ENCODE results near the gene HRH1.
A peak's percentile ranks its signal among the peaks of the same experiment; 100 is the strongest.
"Not testable (repeated sequence)": the region's sequence is repeated elsewhere in the genome, so short reads cannot be mapped to it uniquely, and the experiment has no call there.

The HRH1 gene

GRCh38 chr3:11245827-11246662, 91.8 kb downstream of the HRH1 start:
- no peak for DNase-seq

- DNase-seq, result no peak
Observed at GRCh38 chr3:11246663-11246970, 92.3 kb downstream of the HRH1 start.

GRCh38 chr3:11247362-11247761, 93.1 kb downstream of the HRH1 start:
- no peak for DNase-seq

DNA sequence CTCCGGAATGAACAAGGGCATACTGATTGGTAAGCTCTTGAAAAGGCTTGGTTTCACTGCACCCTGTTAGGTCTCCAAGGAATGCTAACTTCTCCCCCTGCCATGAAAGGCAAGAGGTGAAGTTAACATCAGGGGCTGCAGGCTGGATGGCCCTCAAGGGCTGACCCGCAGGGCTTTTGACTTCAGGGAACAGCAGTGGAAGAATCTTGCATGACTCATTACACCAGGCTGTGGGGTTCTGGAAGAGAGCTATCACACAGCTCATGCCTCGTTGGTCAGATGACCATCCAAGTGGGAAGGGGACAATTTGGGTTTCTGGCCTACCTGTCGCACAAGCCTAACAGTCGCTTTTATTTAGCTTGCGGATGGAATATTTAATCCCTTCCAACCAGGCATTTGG, 94.3 kb downstream of the HRH1 start:
- no peak for DNase-seq

DNA sequence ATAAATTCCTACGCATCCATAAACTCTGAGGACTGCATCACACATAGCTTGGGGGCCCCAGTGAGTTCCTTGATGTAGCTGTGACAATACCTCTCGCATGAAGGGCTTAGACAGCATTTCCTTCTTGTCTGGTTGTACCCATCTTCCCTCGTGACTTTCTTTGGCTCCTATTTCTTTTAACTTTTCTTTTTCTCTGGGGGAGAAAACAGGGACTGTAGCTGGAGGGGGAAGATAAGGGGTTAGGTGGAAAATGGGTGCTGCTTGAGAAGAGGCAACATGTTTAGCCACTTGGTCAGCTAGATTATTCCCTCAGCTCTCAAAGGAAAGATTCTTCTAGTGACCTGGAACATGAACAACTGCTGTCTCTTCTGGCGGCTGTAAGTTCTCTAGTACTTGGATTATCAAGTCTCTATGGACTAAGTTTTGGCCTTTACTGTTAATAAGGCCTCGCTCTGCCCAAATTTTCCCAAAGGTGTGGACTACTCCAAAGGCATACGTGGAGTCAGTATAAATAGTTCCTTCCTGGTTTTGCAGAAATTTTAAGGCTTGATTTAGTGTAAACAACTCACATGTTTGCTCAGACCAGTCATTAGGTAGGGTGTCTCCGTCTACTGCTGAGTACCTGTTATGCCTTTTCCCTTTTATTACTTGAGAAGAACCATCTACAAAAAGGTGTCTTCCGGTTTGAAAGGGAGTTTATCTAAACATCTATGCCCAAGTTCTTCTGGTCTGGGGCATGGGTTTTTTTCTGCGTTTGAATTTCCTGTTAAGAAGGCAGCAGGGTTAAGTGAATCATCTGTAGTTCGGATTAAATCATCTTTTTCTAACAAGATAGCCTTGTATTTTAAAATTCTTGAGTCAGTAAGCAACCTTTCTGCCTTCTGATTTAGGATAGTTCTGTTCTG, 96.9 kb downstream of the HRH1 start:
- DNase-seq, result no peak

DNA sequence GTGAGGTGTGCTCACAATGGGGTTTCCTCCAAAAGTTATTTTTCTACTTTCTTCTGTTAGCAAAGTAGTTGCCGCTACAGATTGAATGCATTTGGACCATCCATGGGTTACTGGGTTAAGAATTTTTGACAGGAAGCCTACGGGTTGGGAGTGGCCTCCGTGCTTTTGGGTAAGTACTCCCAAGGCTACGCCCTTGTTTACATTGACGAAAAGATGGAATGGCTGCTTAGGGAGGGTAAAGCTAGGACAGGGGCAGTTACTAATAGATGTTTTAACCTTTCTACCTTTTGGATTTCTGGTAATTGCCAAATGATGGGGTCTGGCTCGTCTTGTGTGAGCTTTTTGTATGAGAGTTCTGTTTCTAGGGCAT, 97.5 kb downstream of the HRH1 start:
- no peak for DNase-seq

DNA sequence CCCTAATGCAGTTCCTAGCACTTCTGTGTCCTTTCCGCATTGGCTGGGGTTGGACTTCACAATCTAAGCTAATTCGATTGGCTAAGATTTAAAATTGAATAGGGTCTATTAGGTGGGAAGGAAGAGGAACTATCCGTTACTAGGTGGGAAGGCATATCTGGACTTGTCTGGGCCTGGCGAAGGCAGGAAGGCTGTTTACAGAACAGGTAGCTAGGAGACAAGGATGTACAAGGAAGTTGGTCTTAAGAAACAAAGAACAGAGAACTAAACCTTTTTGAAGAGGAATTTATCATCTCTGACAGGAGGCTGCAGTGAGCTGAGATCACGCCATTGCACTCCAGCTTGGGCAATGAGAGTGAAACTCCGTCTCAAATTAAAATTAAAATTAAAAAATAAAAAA, 100.6 kb downstream of the HRH1 start:
- DNase-seq, result no peak

DNA sequence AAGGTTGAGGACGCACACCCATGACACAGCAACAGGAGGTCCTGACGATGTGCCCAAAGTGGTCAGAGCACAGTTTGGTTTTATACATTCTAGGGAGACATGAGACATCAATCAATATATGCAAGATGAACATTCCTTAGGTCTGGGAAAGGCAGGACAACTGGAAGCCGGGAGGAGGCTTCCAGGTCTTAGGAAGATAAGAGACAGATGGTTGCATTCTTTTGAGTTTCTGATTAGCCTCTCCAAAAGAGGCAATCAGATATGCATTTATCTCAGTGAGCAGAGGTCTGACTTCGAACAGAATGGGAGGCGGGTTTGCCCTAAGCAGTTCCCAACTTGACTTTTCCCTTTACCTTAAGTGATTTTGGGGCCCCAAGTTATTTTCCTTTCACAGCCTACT, 101.2 kb downstream of the HRH1 start:
- not testable (repeated sequence) for DNase-seq

DNA sequence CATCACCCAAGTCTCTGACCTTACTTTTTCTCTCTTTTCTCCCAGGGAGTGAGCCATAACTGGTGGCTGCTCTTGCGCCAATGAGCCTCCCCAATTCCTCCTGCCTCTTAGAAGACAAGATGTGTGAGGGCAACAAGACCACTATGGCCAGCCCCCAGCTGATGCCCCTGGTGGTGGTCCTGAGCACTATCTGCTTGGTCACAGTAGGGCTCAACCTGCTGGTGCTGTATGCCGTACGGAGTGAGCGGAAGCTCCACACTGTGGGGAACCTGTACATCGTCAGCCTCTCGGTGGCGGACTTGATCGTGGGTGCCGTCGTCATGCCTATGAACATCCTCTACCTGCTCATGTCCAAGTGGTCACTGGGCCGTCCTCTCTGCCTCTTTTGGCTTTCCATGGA, 104.7 kb downstream of the HRH1 start:
- DNase-seq, result no peak

DNA sequence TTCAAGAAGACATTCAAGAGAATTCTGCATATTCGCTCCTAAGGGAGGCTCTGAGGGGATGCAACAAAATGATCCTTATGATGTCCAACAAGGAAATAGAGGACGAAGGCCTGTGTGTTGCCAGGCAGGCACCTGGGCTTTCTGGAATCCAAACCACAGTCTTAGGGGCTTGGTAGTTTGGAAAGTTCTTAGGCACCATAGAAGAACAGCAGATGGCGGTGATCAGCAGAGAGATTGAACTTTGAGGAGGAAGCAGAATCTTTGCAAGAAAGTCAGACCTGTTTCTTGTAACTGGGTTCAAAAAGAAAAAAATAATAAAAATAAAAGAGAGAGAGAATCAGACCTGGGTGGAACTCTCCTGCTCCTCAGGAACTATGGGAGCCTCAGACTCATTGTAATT, 106.2 kb downstream of the HRH1 start:
- DNase-seq, result peak; percentile 35

DNA sequence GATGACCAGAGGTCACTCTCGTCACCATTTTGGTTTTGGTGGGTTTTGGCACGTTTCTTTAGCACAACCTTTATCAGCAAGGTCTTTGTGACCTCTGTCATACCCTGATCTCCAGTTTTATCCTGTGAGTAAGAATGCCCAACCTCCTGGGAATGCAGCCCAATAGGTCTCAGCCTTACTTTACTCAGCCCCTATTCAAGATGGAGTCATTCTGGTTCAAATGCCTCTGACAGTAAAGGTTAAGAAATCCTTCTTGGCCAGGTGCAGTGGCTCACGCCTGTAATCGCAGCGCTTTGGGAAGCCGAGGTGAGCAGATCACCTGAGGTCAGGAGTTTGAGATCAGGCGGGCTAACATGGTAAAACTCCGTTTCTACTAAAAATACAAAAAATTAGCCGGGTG, 114.7 kb downstream of the HRH1 start:
- DNase-seq, result no peak

DNA sequence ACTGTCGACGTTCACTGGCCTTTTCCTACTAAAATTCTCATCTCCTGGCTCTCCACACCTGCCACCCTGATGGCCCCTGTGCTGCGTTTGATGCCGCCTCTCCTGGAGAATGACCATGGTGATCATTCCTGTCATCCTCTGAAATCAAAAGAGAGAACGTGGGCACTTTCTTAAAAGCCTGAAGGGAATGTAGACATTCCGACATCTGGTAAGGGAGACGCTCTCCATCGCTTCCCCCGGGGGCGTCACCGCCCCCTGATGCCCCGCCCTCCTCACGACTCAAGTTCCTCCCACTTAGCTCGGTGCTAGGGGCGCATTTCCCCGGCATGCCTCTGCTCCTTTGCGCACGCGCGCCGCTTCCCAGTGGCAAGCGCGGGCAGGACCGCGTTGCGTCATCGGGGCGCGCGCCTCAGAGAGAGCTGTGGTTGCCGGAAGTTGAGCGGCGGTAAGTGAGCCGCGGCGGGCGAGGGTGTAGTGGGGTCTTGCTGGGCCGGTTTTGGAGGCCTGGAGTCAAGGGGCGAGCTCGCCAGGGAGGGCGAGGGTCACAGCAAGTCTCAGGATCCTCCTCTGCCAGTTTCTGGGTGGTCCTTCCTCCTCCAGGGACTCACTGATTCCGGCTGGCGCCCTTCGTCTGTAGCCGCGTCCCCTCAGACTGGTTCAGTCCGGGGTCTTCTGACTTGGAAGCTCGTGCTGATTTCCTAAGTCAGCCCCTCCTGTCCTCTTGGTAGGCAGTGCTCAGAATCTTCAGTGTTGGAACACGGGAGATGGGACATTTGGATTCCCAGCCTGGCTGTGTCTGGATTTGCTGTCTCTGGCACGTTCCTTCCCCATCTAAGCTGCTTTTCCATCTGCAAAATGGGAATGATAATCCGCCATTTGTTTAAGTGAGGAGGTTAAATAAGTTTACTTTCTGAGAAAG, 118.0 kb downstream of the HRH1 start, which contains the start of gene ATG7:
Gene ATG7, plus strand, starts transcription at position 412 of the 919 bp plus-strand sequence. CDS start 26,299 bp downstream, outside the sequence.
- DNase-seq, result peak; percentile 99

- DNase-seq, result peak; percentile 48
Observed at GRCh38 chr3:11272906-11273574, 118.7 kb downstream of the HRH1 start.

DNA sequence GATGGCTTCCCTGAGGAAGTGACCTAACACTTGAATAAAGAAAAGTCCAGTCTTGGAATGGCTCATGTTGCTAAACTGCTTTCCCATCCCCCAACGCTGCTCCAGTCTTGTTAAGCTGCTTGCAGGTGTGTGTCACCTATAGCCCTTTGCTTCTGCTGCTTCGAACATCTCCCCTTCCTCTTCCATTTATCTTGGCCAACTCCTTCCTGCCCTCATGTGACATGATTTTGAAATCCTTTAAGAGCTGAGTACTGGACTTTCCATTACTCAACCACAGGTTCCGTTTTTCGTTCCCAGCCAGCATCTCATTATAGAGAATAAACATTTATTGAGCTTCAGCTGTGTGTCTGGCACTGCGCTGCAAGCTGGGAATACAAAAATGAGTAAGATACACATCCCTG, 119.6 kb downstream of the HRH1 start:
- DNase-seq, result peak; percentile 64

- no peak for DNase-seq
Observed at GRCh38 chr3:11274566-11275142, 120.4 kb downstream of the HRH1 start.

GRCh38 chr3:11275926-11276325, 121.6 kb downstream of the HRH1 start:
- no peak for DNase-seq

DNA sequence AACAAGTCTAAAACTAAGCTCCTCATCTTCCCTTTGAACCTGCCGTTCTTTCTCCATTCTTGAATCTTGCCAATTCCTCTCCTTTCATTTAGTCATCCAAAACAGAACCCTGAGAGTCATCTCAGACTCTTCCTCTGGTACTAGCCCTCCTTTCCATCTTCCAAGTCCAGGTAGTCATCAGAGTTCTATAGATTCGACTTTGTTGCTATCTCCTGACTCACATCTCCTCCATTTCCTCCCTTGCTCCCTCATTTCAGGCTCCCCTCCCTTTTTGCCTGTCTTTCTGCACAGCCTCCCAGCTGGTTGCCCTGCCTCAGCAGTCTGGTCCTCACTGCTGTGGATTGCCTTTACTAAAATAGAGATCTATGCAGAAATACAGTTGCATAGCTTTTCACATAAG, 122.6 kb downstream of the HRH1 start:
- DNase-seq, result no peak

DNA sequence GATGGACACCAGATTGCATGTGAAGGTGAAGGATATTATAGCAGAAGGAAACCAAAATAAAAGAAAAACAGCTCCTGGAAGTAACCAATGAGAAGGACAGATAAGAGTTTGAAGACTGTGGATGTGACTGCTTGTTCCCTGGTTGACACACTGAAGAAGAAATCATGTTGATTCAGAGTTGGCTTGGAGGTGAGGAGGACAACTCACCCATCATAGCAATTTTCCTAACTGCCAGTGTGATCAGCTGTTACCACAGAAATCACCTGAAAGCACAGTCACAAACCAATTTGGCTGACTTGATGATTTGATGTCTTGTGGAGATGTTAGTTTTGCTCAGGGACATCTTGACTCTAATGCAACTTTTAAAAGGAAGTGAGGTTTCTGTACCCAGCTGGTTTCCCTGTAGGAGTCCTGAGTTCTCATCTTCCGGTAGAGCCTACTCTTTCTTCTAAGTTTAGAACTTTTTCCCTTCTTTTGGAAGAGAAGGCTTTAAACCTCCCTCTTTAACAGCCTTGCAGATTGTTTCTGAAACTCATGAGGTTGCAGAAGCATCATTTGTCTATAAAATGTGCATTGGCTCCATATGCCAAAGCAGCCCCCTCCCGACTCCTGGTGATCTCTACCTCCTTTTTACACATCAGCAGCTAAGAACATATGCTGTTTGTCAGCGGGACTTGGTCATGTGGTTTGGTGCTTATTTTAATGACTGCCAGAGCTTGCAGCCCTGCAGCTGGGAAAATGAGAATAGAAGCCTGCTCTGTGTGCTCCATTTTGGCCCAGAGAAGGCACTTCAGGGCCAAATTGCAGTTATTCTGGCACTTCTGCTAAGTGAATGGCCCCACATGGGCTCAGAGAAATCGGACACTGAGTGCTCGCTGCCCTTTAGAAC, 128.2 kb downstream of the HRH1 start:
- DNase-seq, result no peak

- no peak for DNase-seq
Observed at GRCh38 chr3:11283139-11283475, 128.8 kb downstream of the HRH1 start.

- no peak for DNase-seq
Observed at GRCh38 chr3:11284011-11284410, 129.7 kb downstream of the HRH1 start.

DNA sequence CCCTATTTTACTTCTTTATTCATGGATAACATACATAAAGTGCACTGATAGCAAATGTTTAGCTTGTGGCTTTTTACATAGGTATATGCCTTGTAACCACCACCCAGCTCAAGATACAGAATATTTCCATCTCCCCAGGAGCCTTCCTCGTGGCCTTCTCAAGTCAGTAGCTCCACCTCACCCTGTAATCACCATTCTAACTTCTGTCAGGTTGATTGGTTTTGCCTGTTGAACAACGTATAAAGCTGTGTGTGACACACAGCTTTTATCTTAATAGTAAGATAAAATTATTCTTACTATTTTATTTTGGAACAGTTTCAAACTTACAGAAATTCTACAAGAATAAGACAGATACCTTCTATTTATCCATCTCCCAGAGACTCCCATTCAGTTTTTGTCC, 131.2 kb downstream of the HRH1 start:
- DNase-seq, result no peak

Data from hematopoietic multipotent progenitor cell treated with erythropoietin and hydrocortisone succinate and interleukin-3 and kit ligand, for 4 days (in vitro differentiated cells).